Smooth muscle cell (in vitro differentiated cells): ENCODE measurements around the gene HTR4. TPM values are rescaled to one million over a fixed set of nuclear protein-coding genes. Genes with fewer than 3 reads are reported as not detected.

Experiments
- DNase-seq: peaks from one replicate; lab custom pipeline; 2025; ENCODE audit not compliant: unreplicated experiment; lab: John Stamatoyannopoulos, UW
- H2AFZ ChIP-seq: fragments of 200-600 bp; sonication (generic); 2 replicates; pipeline ENCODE4 v1.6.0; 2016; ENCODE audit warnings: antibody characterized with exemption, low read depth, mild to moderate bottlenecking
- H3F3A ChIP-seq: fragments of 200-600 bp; sonication (generic); 2 replicates; pipeline ENCODE4 v1.6.0; 2017; ENCODE audit warnings: antibody characterized with exemption, low read depth
- H3K27ac ChIP-seq: fragments of 200-600 bp; sonication (generic); 2 replicates; pipeline ENCODE4 v1.5.1; 2016; ENCODE audit warnings: low read depth, mild to moderate bottlenecking
- H3K27me3 ChIP-seq: fragments of 200-600 bp; sonication (generic); 2 replicates; pipeline ENCODE4 v1.6.1; 2016; ENCODE audit warnings: low read depth, mild to moderate bottlenecking
- H3K36me3 ChIP-seq: fragments of 200-600 bp; sonication (generic); 2 replicates; pipeline ENCODE4 v1.5.1; 2016; ENCODE audit warnings: low read depth
- H3K4me1 ChIP-seq: fragments of 200-600 bp; sonication (generic); 2 replicates; pipeline ENCODE4 v1.5.1; 2016; ENCODE audit warnings: low read depth
- H3K4me2 ChIP-seq: fragments of 200-600 bp; sonication (generic); 2 replicates; pipeline ENCODE4 v1.6.0; 2016; ENCODE audit warnings: mild to moderate bottlenecking
- H3K4me3 ChIP-seq: fragments of 200-600 bp; sonication (generic); 2 replicates; pipeline ENCODE4 v1.5.1; 2016; ENCODE audit warnings: mild to moderate bottlenecking
- H3K79me2 ChIP-seq: fragments of 200-600 bp; sonication (generic); 2 replicates; pipeline ENCODE4 v1.6.0; 2016; ENCODE audit warnings: low read depth, mild to moderate bottlenecking
- H3K9ac ChIP-seq: fragments of 200-600 bp; sonication (generic); 2 replicates; pipeline ENCODE4 v1.6.0; 2016; ENCODE audit warnings: low read depth
- H3K9me3 ChIP-seq: fragments of 200-600 bp; sonication (generic); replicated peaks from 2 replicates; pipeline ENCODE4 v1.5.1; 2016; ENCODE audit warnings: low read depth
- H4K20me1 ChIP-seq: fragments of 200-600 bp; sonication (generic); 2 replicates; pipeline ENCODE4 v1.6.0; 2016; ENCODE audit warnings: low read depth
- WGBS: methylation state at CpG from one replicate; pipeline ENCODE4 v1.1.7; 2016; ENCODE audit warnings: low lambda C conversion rate; 5-methylcytosine and 5-hydroxymethylcytosine counted together
- polyA plus RNA-seq: library from polyadenylated mRNA; unstranded; fragments of >200 nt; fragmentation: Nextera tagmentation; extraction: Ambion mirVana; gene quantifications from 2 replicates; pipeline ENCODE4 v1.2.1, GENCODE V29; 2016
- total RNA-seq: library from RNA; depleted of rRNA; stranded (reverse); fragments of >200 nt; gene quantifications from 2 replicates; pipeline ENCODE4 v1.2.3, GENCODE V29; 2014
- TF ChIP-seq, protein P1 (sequence below): fragments of 200-600 bp; sonication (generic); IDR thresholded peaks from 2 replicates; pipeline ENCODE4 v1.5.1; 2017; ENCODE audit warnings: borderline replicate concordance, mild to moderate bottlenecking, antibody characterized with exemption; ENCODE audit not compliant: insufficient read depth, poor library complexity, severe bottlenecking

Gene HTR4
- total and polyA plus RNA-seq, 2 experiments from 2014 or later: 0.09 TPM; not detected in 1

DNA sequence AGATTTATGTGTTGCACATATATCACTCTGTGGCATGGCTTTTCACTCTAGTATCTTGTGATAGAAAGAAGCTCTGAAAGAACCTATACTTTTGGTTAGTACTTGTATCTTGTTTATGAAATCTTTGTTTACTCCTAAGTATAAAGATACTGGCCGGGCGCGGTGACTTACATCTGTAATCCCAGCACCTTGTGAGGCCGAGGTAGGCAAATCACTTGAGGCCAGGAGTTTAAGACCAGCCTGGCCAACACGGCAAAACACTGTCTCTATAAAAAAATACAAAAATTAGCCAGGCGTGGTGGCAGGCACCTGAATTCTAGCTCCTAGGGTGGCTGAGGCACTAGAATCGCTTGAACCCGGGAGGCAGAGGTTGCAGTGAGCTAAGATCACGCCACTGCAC lies 141.8 kb downstream of the HTR4 start:
- Histone ChIP-seq H3K4me2 (no peak overlapping the region), H3K4me3 (no peak overlapping the region), H3K79me2 (no peaks in the 10 kb centered on the region), H3K4me1 (no peaks in the 10 kb centered on the region), H3K36me3 (no peaks in the 10 kb centered on the region), H3K27me3 (no peaks in the 10 kb centered on the region), H3K27ac (no peak overlapping the region), H4K20me1 (no peaks in the 10 kb centered on the region), H3K9ac (no peak overlapping the region), H3K9me3 (no peaks in the 10 kb centered on the region), H2AFZ (no peak overlapping the region), H3F3A (no peaks in the 10 kb centered on the region)
- TF ChIP-seq, protein P1, sequence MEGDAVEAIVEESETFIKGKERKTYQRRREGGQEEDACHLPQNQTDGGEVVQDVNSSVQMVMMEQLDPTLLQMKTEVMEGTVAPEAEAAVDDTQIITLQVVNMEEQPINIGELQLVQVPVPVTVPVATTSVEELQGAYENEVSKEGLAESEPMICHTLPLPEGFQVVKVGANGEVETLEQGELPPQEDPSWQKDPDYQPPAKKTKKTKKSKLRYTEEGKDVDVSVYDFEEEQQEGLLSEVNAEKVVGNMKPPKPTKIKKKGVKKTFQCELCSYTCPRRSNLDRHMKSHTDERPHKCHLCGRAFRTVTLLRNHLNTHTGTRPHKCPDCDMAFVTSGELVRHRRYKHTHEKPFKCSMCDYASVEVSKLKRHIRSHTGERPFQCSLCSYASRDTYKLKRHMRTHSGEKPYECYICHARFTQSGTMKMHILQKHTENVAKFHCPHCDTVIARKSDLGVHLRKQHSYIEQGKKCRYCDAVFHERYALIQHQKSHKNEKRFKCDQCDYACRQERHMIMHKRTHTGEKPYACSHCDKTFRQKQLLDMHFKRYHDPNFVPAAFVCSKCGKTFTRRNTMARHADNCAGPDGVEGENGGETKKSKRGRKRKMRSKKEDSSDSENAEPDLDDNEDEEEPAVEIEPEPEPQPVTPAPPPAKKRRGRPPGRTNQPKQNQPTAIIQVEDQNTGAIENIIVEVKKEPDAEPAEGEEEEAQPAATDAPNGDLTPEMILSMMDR: no peak
- no peak for DNase-seq
- WGBS: 94% methylated on average over 9 of the region's 9 CpGs

DNA sequence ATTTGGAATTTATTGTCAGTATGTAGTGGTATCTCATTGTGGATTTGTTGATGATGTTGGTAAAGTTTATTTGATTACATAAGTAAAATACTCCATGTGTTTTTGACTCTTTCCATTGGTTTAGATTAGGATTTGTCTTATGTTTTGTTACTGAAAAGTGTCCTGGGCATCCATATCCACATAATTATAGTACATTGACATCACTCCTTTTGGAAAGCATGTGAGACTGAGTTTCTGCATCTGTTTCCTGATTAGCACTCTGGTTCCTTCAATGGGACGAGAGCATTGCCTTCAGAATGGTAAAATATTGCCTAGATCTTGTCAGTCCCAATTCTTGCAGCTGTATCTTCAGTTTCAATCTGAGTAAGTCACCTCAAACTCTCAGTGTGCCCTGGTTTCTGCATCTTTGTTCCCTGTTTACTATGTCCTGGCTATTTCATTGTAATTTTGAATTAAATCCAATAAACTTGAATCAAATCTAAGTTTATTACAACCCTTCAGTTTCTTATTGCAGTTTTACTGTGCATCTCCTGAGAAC lies 142.4 kb downstream of the HTR4 start:
- WGBS: 73% methylated on average over 1 of the region's 1 CpG
- Histone ChIP-seq H3K27ac (no peak overlapping the region), H3K79me2 (no peaks in the 10 kb centered on the region), H3K36me3 (no peaks in the 10 kb centered on the region), H3K9me3 (no peaks in the 10 kb centered on the region), H3K9ac (no peak overlapping the region), H4K20me1 (no peaks in the 10 kb centered on the region), H2AFZ (no peak overlapping the region), H3K27me3 (no peaks in the 10 kb centered on the region), H3F3A (no peaks in the 10 kb centered on the region), H3K4me2 (no peak overlapping the region), H3K4me3 (no peak overlapping the region), H3K4me1 (no peaks in the 10 kb centered on the region)
- TF ChIP-seq, protein P1: no peak
- no peak for DNase-seq

DNA sequence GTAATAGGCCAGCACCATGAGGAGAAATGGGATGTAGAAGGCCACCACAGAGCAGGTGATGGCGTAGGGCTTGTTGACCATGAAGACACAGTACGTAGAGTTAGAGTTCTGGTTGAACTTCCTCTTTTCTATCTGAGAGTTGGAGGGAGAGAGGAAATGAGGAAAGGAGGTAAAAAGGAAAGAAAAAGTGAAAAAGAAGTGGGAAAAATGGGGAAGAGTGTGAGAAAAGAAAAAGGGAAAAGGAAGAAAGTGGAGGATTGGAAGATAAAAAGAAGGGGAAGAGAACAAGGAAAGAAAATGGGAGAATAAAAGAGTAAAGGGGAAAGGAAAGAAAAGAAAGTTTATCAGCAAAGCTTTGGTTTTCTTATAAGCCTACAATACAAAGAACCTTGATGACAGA lies 144.4 kb downstream of the HTR4 start:
- H3K36me3 ChIP-seq: no peaks in the 10 kb centered on the region
- H3K27me3 ChIP-seq: no peaks in the 10 kb centered on the region
- WGBS: 92% methylated on average over 2 of the region's 2 CpGs
- H3F3A ChIP-seq: no peaks in the 10 kb centered on the region
- TF ChIP-seq, protein P1: no peak
- H4K20me1 ChIP-seq: no peaks in the 10 kb centered on the region
- no peaks in the 10 kb centered on the region for H3K4me1 ChIP-seq
- no peak overlapping the region for H3K27ac ChIP-seq
- no peak overlapping the region for H2AFZ ChIP-seq
- no peak for DNase-seq
- no peaks in the 10 kb centered on the region for H3K79me2 ChIP-seq
- no peak overlapping the region for H3K4me3 ChIP-seq
- H3K9me3 ChIP-seq: no peaks in the 10 kb centered on the region
- H3K4me2 ChIP-seq: no peak overlapping the region
- no peak overlapping the region for H3K9ac ChIP-seq

DNA sequence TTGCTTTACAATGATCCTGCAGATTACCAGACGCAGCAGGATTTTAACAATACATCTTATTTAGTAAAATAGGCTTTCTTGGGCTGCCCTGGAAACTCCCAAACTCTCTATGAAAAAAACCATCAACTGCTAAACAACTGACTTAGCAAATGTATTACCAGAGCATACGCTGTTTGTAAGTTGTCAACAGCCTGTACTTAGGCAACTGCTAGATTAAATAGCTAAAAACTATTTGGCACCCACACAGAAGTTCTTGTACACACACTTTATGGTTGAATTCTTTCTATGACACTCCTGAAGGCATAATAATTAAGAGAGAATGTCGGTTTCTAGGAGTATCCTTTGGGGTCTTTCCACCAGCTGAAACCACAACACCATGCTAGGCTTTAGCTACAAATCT lies 146.7 kb downstream of the HTR4 start:
- no peak for DNase-seq
- H3F3A ChIP-seq: no peaks in the 10 kb centered on the region

More for the DNA sequence above, 146.7 kb downstream of the HTR4 start:
- H3K79me2 ChIP-seq: no peaks in the 10 kb centered on the region
- TF ChIP-seq, protein P1: no peak
- no peak overlapping the region for H3K4me3 ChIP-seq
- no peak overlapping the region for H3K9ac ChIP-seq
- H2AFZ ChIP-seq: no peak overlapping the region
- no peak overlapping the region for H3K27ac ChIP-seq
- no peaks in the 10 kb centered on the region for H4K20me1 ChIP-seq
- WGBS: 68% methylated on average over 3 of the region's 3 CpGs
- no peaks in the 10 kb centered on the region for H3K27me3 ChIP-seq
- no peak overlapping the region for H3K4me2 ChIP-seq
- H3K4me1 ChIP-seq: no peaks in the 10 kb centered on the region
- H3K36me3 ChIP-seq: no peaks in the 10 kb centered on the region
- H3K9me3 ChIP-seq: no peaks in the 10 kb centered on the region
